Spleen (tissue), 11 donors: Measurements from ENCODE around the gene ADAMTS17. TPM values are rescaled to one million over a fixed set of nuclear protein-coding genes. Genes with fewer than 3 reads are reported as not detected.

ENCODE experiments used
- DNase-seq: peaks from one replicate; pipeline ENCODE4 v3.0.0-alpha.2; 2020
- H3K27ac ChIP-seq, 8 donors: fragments of 200-600 bp; sonication (generic) in 7 of 8; 1 replicate in 4 of 8; 2 replicates in 4 of 8; pipeline versions ENCODE4 v1.5.0 to v1.8.0; 2016 to 2021; ENCODE audit warnings: inconsistent platforms in 4 of 8, mild to moderate bottlenecking in 4 of 8, moderate library complexity in 1 of 8
- H3K27me3 ChIP-seq, 7 donors: fragments of 200-600 bp; sonication (generic) in 6 of 7; replicated peaks in 1 of 7; 1 replicate in 4 of 7; 2 replicates in 3 of 7; pipeline versions ENCODE4 v1.5.0 to v1.8.0; 2016 to 2021; ENCODE audit warnings: inconsistent platforms in 3 of 7, mild to moderate bottlenecking in 1 of 7
- H3K36me3 ChIP-seq, 6 donors: fragments of 200-600 bp; sonication (generic) in 5 of 6; 1 replicate in 4 of 6; 2 replicates in 2 of 6; pipeline versions ENCODE4 v1.5.0 to v1.8.0; 2016 to 2021; ENCODE audit warnings: inconsistent platforms in 2 of 6
- H3K4me1 ChIP-seq, 6 donors: fragments of 200-600 bp; sonication (generic) in 5 of 6; 1 replicate in 3 of 6; 2 replicates in 3 of 6; pipeline versions ENCODE4 v1.5.0 to v1.8.0; 2016 to 2021; ENCODE audit warnings: inconsistent platforms in 3 of 6
- H3K4me3 ChIP-seq, 8 donors: fragments of 200-600 bp; sonication (generic) in 7 of 8; 1 replicate in 4 of 8; 2 replicates in 4 of 8; pipeline versions ENCODE4 v1.5.0 to v1.8.0; 2016 to 2021; ENCODE audit warnings: inconsistent platforms in 4 of 8, mild to moderate bottlenecking in 4 of 8, moderate library complexity in 2 of 8
- H3K9me3 ChIP-seq, 8 donors: fragments of 200-600 bp; sonication (generic) in 7 of 8; 1 replicate in 4 of 8; 2 replicates in 4 of 8; pipeline versions ENCODE4 v1.5.0 to v1.8.0; 2016 to 2021; ENCODE audit warnings: inconsistent platforms in 4 of 8
- POLR2A ChIP-seq, 3 donors: fragments of 450-650 bp; IDR thresholded peaks; one replicate each; pipeline ENCODE4 v1.5.1; 2017; ENCODE audit warnings: antibody characterized with exemption in 3 of 3, mild to moderate bottlenecking in 1 of 3
- POLR2AphosphoS5 ChIP-seq, 3 donors: sonication (generic); formaldehyde crosslinking; IDR thresholded peaks; one replicate each; pipeline ENCODE4 v1.5.1; 2017; ENCODE audit warnings: antibody characterized with exemption in 3 of 3
- WGBS, 5 donors: extraction: QIAGEN DNeasy Blood & Tissue Kit in 3 of 5; methylation state at CpG; one replicate each; pipeline versions ENCODE4 v1.1.5 to v1.1.7; 2013 to 2018; 5-methylcytosine and 5-hydroxymethylcytosine counted together
- intact Hi-C: fragments of 100-400 bp; cut with DNase I; formaldehyde crosslinking; loops from one replicate; pipeline ENCODE4 v1.15.0; 2023; ENCODE audit warnings: low total_unique reads
- polyA plus RNA-seq, 3 donors: library from polyadenylated mRNA; stranded (reverse); fragments of 200-250 nt; gene quantifications; one replicate each; pipeline ENCODE4 v1.2.1, GENCODE V29; 2013
- total RNA-seq, 7 donors: library from RNA; depleted of rRNA in 3 of 7; stranded (reverse); fragments of >200 nt in 3 of 7; fragmentation: NEBNext Ultra II Directional in 4 of 7; extraction: Animal tissue kit (Norgen Biotek cat#: 25700) in 4 of 7; gene quantifications; one replicate each; pipeline versions ENCODE4 v1.1.0 to v1.2.1, GENCODE V29; 2016 to 2021
- TF ChIP-seq, protein P1 (sequence below), 11 experiments: fragments of 200-600 bp in 7 of 11; fragments of 450-650 bp in 4 of 11; sonication (generic) in 4 of 11; IDR thresholded peaks in 8 of 11; conservative IDR thresholded peaks in 3 of 11; 1 replicate in 7 of 11; 2 replicates in 4 of 11; pipeline versions ENCODE4 v1.4.0 to v1.8.0; 2016 to 2021; ENCODE audit warnings: antibody characterized with exemption in 11 of 11, inconsistent platforms in 4 of 11, mild to moderate bottlenecking in 1 of 11
- donor health status: healthy with polysubstance abuse.
- donor health status: DM: no; HTN: no; CAD: no; lungs with moderate emphysema.
- donor health status: DM: no; HTN: no; CAD: no.
- donor health status: Bipolar disorder and iron deficiency.
- donor health status: healthy.
- donor health status: DM: no; HTN: no; CAD: no.
- donor health status: DM: yes; HTN: yes; CAD: no.

ADAMTS17 gene
- total and polyA plus RNA-seq, 10 donors: 0.21 to 13.2 (median 5.8) TPM

DNA sequence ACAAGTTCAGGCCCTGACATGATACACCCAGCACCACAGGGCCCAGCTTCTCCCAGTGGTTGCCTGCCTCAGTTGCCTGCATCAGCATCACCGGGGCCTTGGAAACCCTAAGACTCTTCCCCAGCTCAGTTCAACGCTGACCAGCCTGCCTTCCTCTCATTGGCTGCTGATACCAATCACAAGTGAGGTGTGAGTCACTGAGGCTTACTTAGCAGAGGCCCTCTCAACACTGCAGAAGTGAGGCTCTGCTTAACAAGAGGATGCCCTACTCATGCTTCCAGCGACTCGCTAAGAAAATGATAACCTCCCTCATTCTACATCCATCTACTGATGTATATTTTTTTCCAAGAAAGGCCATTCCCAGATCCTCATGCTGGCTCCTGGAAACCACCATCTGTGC lies 151.9 kb downstream of the ADAMTS17 start:
- H3K27me3 ChIP-seq: no peaks in the 10 kb centered on the region
- no peaks in the 10 kb centered on the region for H3K36me3 ChIP-seq
- 81 to 89% (median 83%) methylated on average over 4 of the region's 4 CpGs for WGBS, 5 donors
- no peak overlapping the region for H3K27ac ChIP-seq
- TF ChIP-seq, protein P1, sequence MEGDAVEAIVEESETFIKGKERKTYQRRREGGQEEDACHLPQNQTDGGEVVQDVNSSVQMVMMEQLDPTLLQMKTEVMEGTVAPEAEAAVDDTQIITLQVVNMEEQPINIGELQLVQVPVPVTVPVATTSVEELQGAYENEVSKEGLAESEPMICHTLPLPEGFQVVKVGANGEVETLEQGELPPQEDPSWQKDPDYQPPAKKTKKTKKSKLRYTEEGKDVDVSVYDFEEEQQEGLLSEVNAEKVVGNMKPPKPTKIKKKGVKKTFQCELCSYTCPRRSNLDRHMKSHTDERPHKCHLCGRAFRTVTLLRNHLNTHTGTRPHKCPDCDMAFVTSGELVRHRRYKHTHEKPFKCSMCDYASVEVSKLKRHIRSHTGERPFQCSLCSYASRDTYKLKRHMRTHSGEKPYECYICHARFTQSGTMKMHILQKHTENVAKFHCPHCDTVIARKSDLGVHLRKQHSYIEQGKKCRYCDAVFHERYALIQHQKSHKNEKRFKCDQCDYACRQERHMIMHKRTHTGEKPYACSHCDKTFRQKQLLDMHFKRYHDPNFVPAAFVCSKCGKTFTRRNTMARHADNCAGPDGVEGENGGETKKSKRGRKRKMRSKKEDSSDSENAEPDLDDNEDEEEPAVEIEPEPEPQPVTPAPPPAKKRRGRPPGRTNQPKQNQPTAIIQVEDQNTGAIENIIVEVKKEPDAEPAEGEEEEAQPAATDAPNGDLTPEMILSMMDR (IDR thresholded peaks at IDR 0.05 in 8 of 11, conservative IDR thresholded peaks at IDR 0.05 in 3 of 11): no peak
- TF ChIP-seq POLR2A (IDR thresholded peaks at IDR 0.05) (no peak), POLR2AphosphoS5 (IDR thresholded peaks at IDR 0.05) (no peak)
- no peak overlapping the region for H3K4me3 ChIP-seq
- intact Hi-C loops: no loop called here
- H3K4me1 ChIP-seq: no peaks in the 10 kb centered on the region
- H3K9me3 ChIP-seq: no peaks in the 10 kb centered on the region
- DNase-seq: peak; percentile 19

DNA sequence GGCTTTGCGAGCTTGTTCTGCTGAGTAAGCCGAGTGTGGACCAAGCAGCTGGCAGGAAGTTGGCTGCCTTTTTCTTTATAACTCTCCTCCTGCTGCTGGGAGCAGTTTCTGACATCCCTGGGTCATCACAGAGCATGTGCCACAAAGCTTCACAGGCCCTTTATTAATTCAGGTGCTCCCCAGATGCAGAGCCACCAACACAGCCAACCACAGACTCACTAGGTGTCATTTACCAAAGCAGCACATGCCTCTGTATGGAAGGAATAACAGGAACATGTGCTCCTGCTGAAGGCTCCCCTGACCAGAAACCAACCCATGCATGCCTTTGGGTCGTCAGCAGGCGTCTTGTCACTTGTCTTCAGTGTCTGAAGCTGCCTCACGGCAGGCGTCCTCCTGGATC lies 152.5 kb downstream of the ADAMTS17 start:
- TF ChIP-seq POLR2AphosphoS5 (IDR thresholded peaks at IDR 0.05) (no peak), POLR2A (IDR thresholded peaks at IDR 0.05) (no peak)
- TF ChIP-seq, protein P1 (IDR thresholded peaks at IDR 0.05 in 8 of 11, conservative IDR thresholded peaks at IDR 0.05 in 3 of 11): no peak
- H3K27ac ChIP-seq: no peak overlapping the region
- 51 to 76% (median 69%) methylated on average over 6 of the region's 6 CpGs for WGBS, 5 donors
- H3K4me3 ChIP-seq: no peak overlapping the region
- DNase-seq: no peak
- H3K27me3 ChIP-seq: no peaks in the 10 kb centered on the region
- no peaks in the 10 kb centered on the region for H3K4me1 ChIP-seq
- intact Hi-C loops: no loop called here
- no peaks in the 10 kb centered on the region for H3K9me3 ChIP-seq
- H3K36me3 ChIP-seq: no peaks in the 10 kb centered on the region

DNA sequence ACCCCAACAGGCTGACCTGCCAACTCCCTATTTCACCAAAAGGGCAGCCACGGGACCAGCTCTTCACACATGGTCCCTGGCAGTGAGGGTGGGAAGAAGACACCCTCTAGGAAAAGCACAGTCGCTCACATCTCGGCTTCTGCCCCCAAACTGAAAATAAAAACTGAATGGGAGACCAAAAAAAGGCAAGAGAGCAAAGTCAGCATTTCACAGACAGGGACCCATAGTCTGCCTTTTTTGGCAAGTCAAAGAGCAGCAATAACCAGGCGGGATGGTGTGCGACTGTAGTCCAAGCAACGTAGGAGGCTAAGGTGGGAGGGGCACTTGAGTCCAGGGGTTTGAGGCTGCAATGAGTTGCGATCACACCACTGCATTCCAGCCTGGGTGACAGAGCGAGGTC lies 154.1 kb downstream of the ADAMTS17 start:
- TF ChIP-seq POLR2A (IDR thresholded peaks at IDR 0.05) (no peak), POLR2AphosphoS5 (IDR thresholded peaks at IDR 0.05) (no peak)
- TF ChIP-seq, protein P1 (IDR thresholded peaks at IDR 0.05 in 8 of 11, conservative IDR thresholded peaks at IDR 0.05 in 3 of 11): no peak
- WGBS, 5 donors: 79 to 95% (median 91%) methylated on average over 8 of the region's 8 CpGs
- no peak overlapping the region for H3K27ac ChIP-seq
- no peaks in the 10 kb centered on the region for H3K4me1 ChIP-seq
- no peak overlapping the region for H3K4me3 ChIP-seq
- no peaks in the 10 kb centered on the region for H3K9me3 ChIP-seq
- no peaks in the 10 kb centered on the region for H3K36me3 ChIP-seq
- peak; percentile 14 for DNase-seq
- intact Hi-C loops: no loop called here
- H3K27me3 ChIP-seq: no peaks in the 10 kb centered on the region

DNA sequence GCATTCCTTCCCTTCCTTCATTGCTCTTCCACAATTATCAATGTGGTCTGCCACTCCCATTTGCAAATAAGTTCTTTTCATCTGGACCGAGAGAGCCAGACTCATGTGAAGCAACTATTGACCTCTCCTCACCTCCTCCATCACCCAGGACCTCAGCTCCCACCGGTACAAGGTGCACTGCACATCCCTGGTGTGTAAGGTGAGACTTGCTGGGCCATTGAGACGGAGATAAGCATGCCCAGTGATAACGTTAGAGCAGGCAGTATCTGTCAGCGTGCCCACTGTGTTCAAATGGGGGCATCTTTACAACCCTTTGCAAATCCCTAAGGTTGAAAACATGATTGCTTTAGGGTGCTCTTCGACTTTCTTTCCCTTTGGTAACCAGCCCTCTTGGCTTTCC lies 154.8 kb downstream of the ADAMTS17 start:
- no peak for DNase-seq
- H3K4me3 ChIP-seq: no peak overlapping the region
- no peaks in the 10 kb centered on the region for H3K27me3 ChIP-seq
- H3K27ac ChIP-seq: no peak overlapping the region
- intact Hi-C loops: no loop called here
- TF ChIP-seq POLR2A (IDR thresholded peaks at IDR 0.05) (no peak), POLR2AphosphoS5 (IDR thresholded peaks at IDR 0.05) (no peak)
- TF ChIP-seq, protein P1 (IDR thresholded peaks at IDR 0.05 in 8 of 11, conservative IDR thresholded peaks at IDR 0.05 in 3 of 11): no peak
- H3K4me1 ChIP-seq: no peaks in the 10 kb centered on the region
- WGBS, 5 donors: 73 to 79% (median 75%) methylated on average over 6 of the region's 6 CpGs
- no peaks in the 10 kb centered on the region for H3K36me3 ChIP-seq
- no peaks in the 10 kb centered on the region for H3K9me3 ChIP-seq
